ENCODE data around the gene BFSP2. TPM values are rescaled to one million over a fixed set of nuclear protein-coding genes. Genes with fewer than 3 reads are reported as not detected.

The BFSP2 gene
- total RNA-seq, 1 experiment from 2014 or later = not detected

DNA sequence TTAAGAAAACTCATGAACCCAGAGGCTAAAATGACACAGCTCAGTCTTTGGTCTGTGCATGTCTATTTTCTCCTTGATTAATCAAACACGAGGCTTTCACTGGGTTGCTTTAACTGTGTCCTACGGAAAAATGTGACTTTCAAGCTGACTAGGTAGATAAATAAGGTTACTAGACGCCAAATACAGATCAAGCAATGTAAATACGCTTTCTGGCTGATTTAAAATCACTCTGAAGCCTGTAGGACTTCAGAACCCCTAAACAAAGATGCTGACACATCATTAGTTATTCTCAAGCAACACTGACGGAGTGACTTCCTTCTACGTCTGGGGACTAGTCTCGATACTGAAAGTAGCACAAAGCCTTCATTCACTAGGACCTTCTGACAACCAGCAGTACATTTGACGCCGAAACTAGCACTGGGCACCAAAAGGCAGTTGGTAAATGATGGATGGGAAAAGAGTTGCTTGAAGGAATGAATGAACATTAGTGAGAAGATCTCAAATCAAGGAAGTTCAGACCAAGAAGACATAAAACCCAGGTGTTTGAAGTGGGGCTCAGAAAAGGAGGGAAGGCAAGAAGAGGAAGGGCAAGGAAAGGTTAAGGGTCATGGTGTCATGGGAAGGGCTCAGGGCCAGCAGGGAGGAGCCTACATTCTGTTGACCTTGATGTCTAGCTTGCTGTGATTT lies 106.5 kb downstream of the BFSP2 start:
- no peak for DNase-seq
- Histone ChIP-seq H3K36me3 (ENCODE audit: control insufficient read depth, insufficient read depth, low read length) (no peaks in the 10 kb centered on the region), H3K4me3 (ENCODE audit: low read depth, low read length) (no peak overlapping the region), H3K27me3 (replicated peaks; ENCODE audit: control insufficient read depth, insufficient read depth, low read length) (no peaks in the 10 kb centered on the region), H3K4me1 (peaks cover 14% of the 10 kb centered on the region), H3K9me3 (no peaks in the 10 kb centered on the region)
- TF ChIP-seq, protein P1, sequence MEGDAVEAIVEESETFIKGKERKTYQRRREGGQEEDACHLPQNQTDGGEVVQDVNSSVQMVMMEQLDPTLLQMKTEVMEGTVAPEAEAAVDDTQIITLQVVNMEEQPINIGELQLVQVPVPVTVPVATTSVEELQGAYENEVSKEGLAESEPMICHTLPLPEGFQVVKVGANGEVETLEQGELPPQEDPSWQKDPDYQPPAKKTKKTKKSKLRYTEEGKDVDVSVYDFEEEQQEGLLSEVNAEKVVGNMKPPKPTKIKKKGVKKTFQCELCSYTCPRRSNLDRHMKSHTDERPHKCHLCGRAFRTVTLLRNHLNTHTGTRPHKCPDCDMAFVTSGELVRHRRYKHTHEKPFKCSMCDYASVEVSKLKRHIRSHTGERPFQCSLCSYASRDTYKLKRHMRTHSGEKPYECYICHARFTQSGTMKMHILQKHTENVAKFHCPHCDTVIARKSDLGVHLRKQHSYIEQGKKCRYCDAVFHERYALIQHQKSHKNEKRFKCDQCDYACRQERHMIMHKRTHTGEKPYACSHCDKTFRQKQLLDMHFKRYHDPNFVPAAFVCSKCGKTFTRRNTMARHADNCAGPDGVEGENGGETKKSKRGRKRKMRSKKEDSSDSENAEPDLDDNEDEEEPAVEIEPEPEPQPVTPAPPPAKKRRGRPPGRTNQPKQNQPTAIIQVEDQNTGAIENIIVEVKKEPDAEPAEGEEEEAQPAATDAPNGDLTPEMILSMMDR (IDR thresholded peaks at IDR 0.05; ENCODE audit: insufficient read depth in 1 of 2, low read depth in 1 of 2, low read length in 1 of 2, severe bottlenecking in 1 of 2, unreplicated experiment in 1 of 2) = no peak
- intact Hi-C loops (cut with micrococcal nuclease; ENCODE audit: unreplicated experiment) = no loop called here
- ChIA-PET CTCF (no interaction called here), POLR2A (interaction anchor here (1.1 kb wide), 1 partner anchor 67 kb away, joined by 3 read pairs; no protein-coding TSS in a partner anchor)
- no peak overlapping the region for H3K27ac Mint-ChIP-seq (ENCODE audit: unreplicated experiment)
- peaks cover 9% of the 10 kb centered on the region for H3K9me3 Mint-ChIP-seq (ENCODE audit: unreplicated experiment)
- no peak overlapping the region for H3K4me3 Mint-ChIP-seq (ENCODE audit: unreplicated experiment)
- H3K4me1 Mint-ChIP-seq (ENCODE audit: low read depth, unreplicated experiment) = peaks cover 9% of the 10 kb centered on the region
- no peaks in the 10 kb centered on the region for H3K27me3 Mint-ChIP-seq (ENCODE audit: insufficient read depth, unreplicated experiment)
- H3K36me3 Mint-ChIP-seq (ENCODE audit: insufficient read depth, unreplicated experiment) = no peaks in the 10 kb centered on the region
- BruUV-seq (replicated peaks) = no TSS peak

DNA sequence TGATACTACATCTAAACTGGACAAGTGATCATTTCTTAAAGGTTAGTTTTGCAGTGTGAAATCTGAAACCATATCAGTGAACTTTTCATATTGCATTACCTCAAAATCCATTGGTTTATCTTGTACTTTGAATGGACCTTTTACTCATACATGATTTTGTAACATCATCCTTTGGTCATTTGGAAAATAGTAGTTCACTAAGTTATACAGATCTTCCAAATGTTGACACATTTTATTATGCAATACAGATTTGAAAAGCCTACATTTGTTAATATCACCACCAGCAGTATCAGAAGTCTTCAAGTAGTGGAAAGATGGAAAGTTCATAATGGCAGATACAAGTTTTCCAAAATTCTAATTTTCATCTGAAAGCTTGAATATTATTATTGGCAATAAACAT lies 109.6 kb downstream of the BFSP2 start:
- Histone ChIP-seq H3K36me3 (ENCODE audit: control insufficient read depth, insufficient read depth, low read length) (no peaks in the 10 kb centered on the region), H3K4me1 (peaks cover 14% of the 10 kb centered on the region), H3K9me3 (no peaks in the 10 kb centered on the region), H3K4me3 (ENCODE audit: low read depth, low read length) (no peak overlapping the region), H3K27me3 (replicated peaks; ENCODE audit: control insufficient read depth, insufficient read depth, low read length) (no peaks in the 10 kb centered on the region)
- POLR2A ChIA-PET = no interaction called here
- Mint-ChIP-seq H3K36me3 (ENCODE audit: insufficient read depth, unreplicated experiment) (no peaks in the 10 kb centered on the region), H3K9me3 (ENCODE audit: unreplicated experiment) (no peaks in the 10 kb centered on the region), H3K27ac (ENCODE audit: unreplicated experiment) (no peak overlapping the region), H3K4me3 (ENCODE audit: unreplicated experiment) (no peak overlapping the region), H3K4me1 (ENCODE audit: low read depth, unreplicated experiment) (peaks cover 9% of the 10 kb centered on the region), H3K27me3 (ENCODE audit: insufficient read depth, unreplicated experiment) (no peaks in the 10 kb centered on the region)
- TF ChIP-seq, protein P1 (IDR thresholded peaks at IDR 0.05; ENCODE audit: insufficient read depth in 1 of 2, low read depth in 1 of 2, low read length in 1 of 2, severe bottlenecking in 1 of 2, unreplicated experiment in 1 of 2) = no peak
- no TSS peak for BruUV-seq (replicated peaks)
- CTCF ChIA-PET = no interaction called here
- no peak for DNase-seq
- intact Hi-C loops (cut with micrococcal nuclease; ENCODE audit: unreplicated experiment) = no loop called here

DNA sequence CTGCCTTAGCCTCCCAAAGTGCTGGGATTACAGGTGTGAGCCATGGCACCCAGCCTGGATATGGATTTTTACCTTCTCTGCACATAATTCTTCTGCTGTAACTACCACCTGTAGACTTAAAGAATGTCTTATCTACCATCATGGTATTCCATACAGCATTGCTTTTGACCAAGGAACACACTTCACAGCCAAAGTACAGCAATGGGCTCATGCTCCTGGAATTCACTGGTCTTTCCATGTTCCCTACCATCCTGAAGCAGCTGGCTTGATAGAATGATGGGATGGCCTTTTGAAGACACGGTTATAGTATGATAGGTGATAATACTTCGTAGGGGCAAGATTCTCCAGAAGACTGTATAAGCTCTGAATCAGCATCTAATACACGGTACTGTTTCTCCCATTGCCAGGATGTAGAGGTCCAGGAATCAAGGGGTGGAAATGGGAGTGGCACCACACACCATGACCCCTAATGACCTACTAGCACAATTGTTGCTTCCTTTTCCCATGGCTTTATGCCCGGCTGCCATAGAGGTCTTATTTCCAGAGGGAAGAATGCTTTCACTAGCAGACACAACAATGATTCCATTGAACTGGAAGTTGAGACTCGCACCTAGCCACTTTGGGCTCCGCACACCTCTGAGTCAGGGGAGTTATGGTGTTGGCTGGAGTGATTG lies 112.7 kb downstream of the BFSP2 start:
- no peak overlapping the region for H3K4me3 ChIP-seq (ENCODE audit: low read depth, low read length)
- H3K27ac Mint-ChIP-seq (ENCODE audit: unreplicated experiment) = no peak overlapping the region
- no peaks in the 10 kb centered on the region for H3K9me3 Mint-ChIP-seq (ENCODE audit: unreplicated experiment)
- DNase-seq = no peak
- H3K4me1 Mint-ChIP-seq (ENCODE audit: low read depth, unreplicated experiment) = no peaks in the 10 kb centered on the region
- H3K36me3 ChIP-seq (ENCODE audit: control insufficient read depth, insufficient read depth, low read length) = no peaks in the 10 kb centered on the region
- H3K27me3 Mint-ChIP-seq (ENCODE audit: insufficient read depth, unreplicated experiment) = no peaks in the 10 kb centered on the region
- TF ChIP-seq, protein P1 (IDR thresholded peaks at IDR 0.05; ENCODE audit: insufficient read depth in 1 of 2, low read depth in 1 of 2, low read length in 1 of 2, severe bottlenecking in 1 of 2, unreplicated experiment in 1 of 2) = no peak
- no peaks in the 10 kb centered on the region for H3K4me1 ChIP-seq
- BruUV-seq (replicated peaks) = no TSS peak
- ChIA-PET CTCF (no interaction called here), POLR2A (no interaction called here)
- H3K27me3 ChIP-seq (replicated peaks; ENCODE audit: control insufficient read depth, insufficient read depth, low read length) = no peaks in the 10 kb centered on the region
- intact Hi-C loops (cut with micrococcal nuclease; ENCODE audit: unreplicated experiment) = no loop called here
- no peak overlapping the region for H3K4me3 Mint-ChIP-seq (ENCODE audit: unreplicated experiment)
- H3K36me3 Mint-ChIP-seq (ENCODE audit: insufficient read depth, unreplicated experiment) = no peaks in the 10 kb centered on the region
- no peaks in the 10 kb centered on the region for H3K9me3 ChIP-seq

Measured in Caco-2 (cell line).